NT2/D1 (cell line): ENCODE data around the gene ADK.

Experiments
- DNase-seq: peaks from one replicate; pipeline ENCODE4 v3.0.0-alpha.2; 2011; ENCODE audit warnings: low read depth, low spot score
- H3K27me3 ChIP-seq: 2 replicates; pipeline ENCODE4 v1.6.0; 2011; ENCODE audit warnings: mild to moderate bottlenecking; ENCODE audit not compliant: insufficient read length, insufficient read depth
- H3K36me3 ChIP-seq: 2 replicates; pipeline ENCODE4 v1.6.1; 2011; ENCODE audit warnings: mild to moderate bottlenecking, low read length, mixed read lengths; ENCODE audit not compliant: insufficient read depth, insufficient read length
- H3K4me1 ChIP-seq: 2 replicates; pipeline ENCODE4 v1.5.1; 2011; ENCODE audit not compliant: insufficient read depth, insufficient read length
- H3K4me3 ChIP-seq: 2 replicates; pipeline ENCODE4 v1.5.1; 2011; ENCODE audit warnings: low read depth; ENCODE audit not compliant: insufficient read length
- H3K9ac ChIP-seq: 2 replicates; pipeline ENCODE4 v1.6.0; 2011; ENCODE audit warnings: low read depth; ENCODE audit not compliant: insufficient read length
- H3K9me3 ChIP-seq: 2 replicates; pipeline ENCODE4 v1.5.1; 2011; ENCODE audit warnings: mild to moderate bottlenecking, low read length; ENCODE audit not compliant: insufficient read depth
- SUZ12 ChIP-seq: IDR thresholded peaks from 2 replicates; pipeline ENCODE4 v1.6.1; 2011; ENCODE audit not compliant: insufficient read length, insufficient read depth; ENCODE audit errors: extremely low read depth
- YY1 ChIP-seq: IDR thresholded peaks from 2 replicates; pipeline ENCODE4 v1.6.1; 2011; ENCODE audit not compliant: insufficient read length, insufficient read depth
- ZNF274 ChIP-seq: IDR thresholded peaks from 2 replicates; pipeline ENCODE4 v1.6.1; 2011; ENCODE audit warnings: mild to moderate bottlenecking, low read depth, low read length

The ADK gene

DNA sequence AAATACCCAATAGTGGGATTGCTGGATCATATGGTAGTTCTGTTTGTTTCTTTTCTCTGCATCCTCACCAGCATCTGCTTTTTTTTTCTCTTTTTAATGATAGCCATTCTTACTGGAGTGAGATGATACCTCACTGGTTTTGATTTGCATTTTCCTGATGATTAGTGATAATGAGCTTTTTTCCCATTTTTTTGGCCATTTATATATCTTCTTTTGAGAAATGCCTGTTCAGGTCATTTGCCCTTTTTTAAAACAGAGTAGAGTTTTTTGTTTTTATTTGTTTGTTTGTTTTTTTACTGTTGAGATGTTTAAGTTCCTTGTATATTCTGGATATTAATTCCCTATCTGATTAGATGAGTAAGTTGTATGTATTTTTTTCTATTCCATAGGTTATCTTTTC, 469.6 kb downstream of the ADK start:
- Histone ChIP-seq H3K4me3 (no peak overlapping the region), H3K4me1 (no peaks in the 10 kb centered on the region), H3K9me3 (no peaks in the 10 kb centered on the region), H3K36me3 (no peaks in the 10 kb centered on the region), H3K27me3 (no peaks in the 10 kb centered on the region), H3K9ac (no peak overlapping the region)
- TF ChIP-seq SUZ12 (no peak), YY1 (no peak), ZNF274 (no peak)
- DNase-seq: no peak

DNA sequence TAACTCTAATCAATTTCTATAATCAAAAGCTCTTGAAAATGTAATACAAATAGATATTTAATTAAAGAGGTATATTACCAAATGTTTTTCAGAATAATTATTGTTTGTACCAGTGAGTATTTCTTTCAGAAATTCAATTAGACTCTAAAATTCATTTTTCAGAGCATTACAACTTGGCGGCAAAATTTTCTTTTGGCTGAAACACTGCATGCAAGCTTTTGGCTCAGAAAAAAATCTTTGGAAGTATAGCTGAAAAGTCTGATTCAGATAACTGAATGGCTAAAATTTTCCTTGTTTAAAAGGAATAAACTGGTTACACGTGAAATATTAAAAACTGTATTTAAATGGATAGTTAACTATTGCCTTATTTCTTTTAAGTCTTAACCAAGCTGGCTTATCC, 472.8 kb downstream of the ADK start:
- Histone ChIP-seq H3K4me3 (no peak overlapping the region), H3K36me3 (no peaks in the 10 kb centered on the region), H3K27me3 (no peaks in the 10 kb centered on the region), H3K9me3 (no peaks in the 10 kb centered on the region), H3K9ac (no peak overlapping the region), H3K4me1 (no peaks in the 10 kb centered on the region)
- no peak for DNase-seq
- no peak for TF ChIP-seq SUZ12
- TF ChIP-seq YY1: no peak
- TF ChIP-seq ZNF274: no peak

DNA sequence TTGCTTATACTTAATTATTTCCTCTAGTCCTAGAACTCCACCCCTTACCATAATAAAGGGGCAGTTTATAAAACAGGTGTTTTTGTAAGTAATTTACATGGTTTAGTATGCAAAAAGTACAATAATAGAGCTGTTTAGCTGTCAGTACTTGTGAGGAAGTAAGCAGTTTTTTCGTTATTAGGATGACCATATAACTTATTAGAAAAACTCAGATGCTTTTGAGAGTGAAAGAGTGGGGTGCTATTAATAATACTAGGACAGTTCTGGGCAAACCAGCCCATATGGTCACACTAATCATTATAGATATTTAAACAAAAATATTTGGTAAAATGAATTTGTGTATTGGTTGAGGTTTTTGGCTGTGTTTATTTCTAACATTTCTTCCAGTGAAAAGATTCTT, 473.5 kb downstream of the ADK start:
- H3K4me1 ChIP-seq: no peaks in the 10 kb centered on the region

DNA sequence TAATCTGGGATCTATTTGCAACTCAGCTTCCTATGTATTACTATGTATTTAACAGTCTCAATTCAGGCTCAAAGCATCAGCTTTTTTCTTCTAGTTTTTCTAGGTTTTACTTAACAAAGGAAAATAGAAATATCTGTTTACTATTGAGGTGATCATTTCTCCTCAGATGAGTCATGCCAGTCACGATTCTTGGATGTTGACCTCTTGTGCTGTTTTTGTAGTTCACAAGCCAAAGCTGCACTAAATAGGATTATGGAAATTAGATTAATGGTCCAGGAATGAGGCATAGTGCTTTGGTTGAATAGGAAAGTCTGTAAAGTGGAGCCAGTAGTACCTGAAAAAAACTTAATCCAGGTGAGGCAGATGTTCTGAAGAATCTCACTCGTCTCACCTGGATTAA, 477.1 kb downstream of the ADK start:
- Histone ChIP-seq H3K4me3 (no peak overlapping the region), H3K27me3 (no peaks in the 10 kb centered on the region), H3K9me3 (no peaks in the 10 kb centered on the region), H3K9ac (no peak overlapping the region), H3K4me1 (no peaks in the 10 kb centered on the region), H3K36me3 (no peaks in the 10 kb centered on the region)
- TF ChIP-seq SUZ12: no peak
- no peak for TF ChIP-seq ZNF274
- TF ChIP-seq YY1: no peak
- DNase-seq: no peak

More for the DNA sequence above, 473.5 kb downstream of the ADK start:
- Histone ChIP-seq H3K9me3 (no peaks in the 10 kb centered on the region), H3K4me3 (no peak overlapping the region), H3K36me3 (no peaks in the 10 kb centered on the region), H3K27me3 (no peaks in the 10 kb centered on the region), H3K9ac (no peak overlapping the region)
- TF ChIP-seq ZNF274: no peak
- TF ChIP-seq YY1: no peak
- TF ChIP-seq SUZ12: no peak
- DNase-seq: no peak

GRCh38 chr10:74634995-74635536, 484.0 kb downstream of the ADK start:
- no peak for DNase-seq
- H3K9me3 ChIP-seq: peaks cover 9% of the 10 kb centered on the region
- no peaks in the 10 kb centered on the region for H3K27me3 ChIP-seq
- no peak overlapping the region for H3K4me3 ChIP-seq
- no peak overlapping the region for H3K9ac ChIP-seq
- TF ChIP-seq SUZ12: no peak
- TF ChIP-seq ZNF274: no peak
- no peak for TF ChIP-seq YY1
- H3K36me3 ChIP-seq: no peaks in the 10 kb centered on the region
- no peaks in the 10 kb centered on the region for H3K4me1 ChIP-seq

DNA sequence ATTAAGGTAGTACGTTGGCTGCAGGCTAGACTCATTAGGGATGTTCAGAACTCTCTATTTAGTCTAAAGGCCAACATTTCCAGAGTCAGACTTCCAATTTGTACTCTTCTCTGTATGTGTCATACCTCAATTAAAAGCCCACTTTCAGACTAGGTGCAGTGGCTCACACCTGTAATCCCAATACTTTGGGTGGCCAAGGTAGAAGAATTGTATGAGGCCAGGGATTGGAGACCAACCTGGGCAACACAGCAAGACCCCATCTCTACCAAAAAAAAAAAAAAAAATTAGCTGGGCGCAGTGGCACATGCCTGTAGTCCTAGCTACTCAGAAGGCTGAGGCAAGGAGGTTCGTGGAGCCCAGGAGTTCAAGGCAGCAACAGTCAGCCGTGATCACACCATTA, 484.6 kb downstream of the ADK start:
- Histone ChIP-seq H3K4me1 (no peaks in the 10 kb centered on the region), H3K27me3 (no peaks in the 10 kb centered on the region), H3K4me3 (no peak overlapping the region), H3K9me3 (peaks cover 9% of the 10 kb centered on the region), H3K9ac (no peak overlapping the region), H3K36me3 (no peaks in the 10 kb centered on the region)
- TF ChIP-seq SUZ12: no peak
- TF ChIP-seq YY1: no peak
- TF ChIP-seq ZNF274: no peak
- DNase-seq: no peak

DNA sequence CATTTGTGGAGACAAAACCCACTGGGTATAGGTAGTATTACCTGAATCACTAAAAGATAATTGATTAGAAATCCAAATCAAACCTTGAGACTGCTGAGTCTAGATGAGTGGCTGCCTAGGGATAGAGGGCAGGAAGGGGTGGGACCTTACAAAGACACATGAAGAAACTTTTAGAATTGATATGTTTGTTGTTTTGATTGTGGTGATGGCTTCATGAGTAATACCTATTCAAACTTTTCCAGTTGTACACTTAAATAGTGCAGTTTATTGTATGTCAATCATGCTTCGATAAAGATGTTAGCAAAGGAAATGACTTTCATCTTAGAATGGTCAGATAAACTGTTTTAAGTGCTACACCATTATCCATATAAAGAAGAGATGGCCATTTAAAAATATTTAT, 486.7 kb downstream of the ADK start:
- DNase-seq: no peak
- Histone ChIP-seq H3K9me3 (peaks cover 9% of the 10 kb centered on the region), H3K4me3 (no peak overlapping the region), H3K36me3 (no peaks in the 10 kb centered on the region), H3K27me3 (no peaks in the 10 kb centered on the region), H3K9ac (no peak overlapping the region), H3K4me1 (no peaks in the 10 kb centered on the region)
- no peak for TF ChIP-seq SUZ12
